Upper lobe of left lung (tissue), 6 donors: ENCODE data around the gene FTO. TPM values are rescaled to one million over a fixed set of nuclear protein-coding genes. Genes with fewer than 3 reads are reported as not detected.

Experiments used
- ATAC-seq, 2 donors: fragments of 200-7000 bp; cut with Tn5 transposase; one replicate each; pipeline ENCODE4 v1.9.1; 2022; ENCODE audit warnings: mild to moderate bottlenecking in 2 of 2, moderate library complexity in 2 of 2; ENCODE audit not compliant: low FRiP score in 2 of 2
- DNase-seq, 2 donors: peaks; one replicate each; pipeline ENCODE4 v3.0.0-alpha.2; 2019 to 2020
- H3K27ac ChIP-seq, 4 donors: fragments of 200-600 bp; sonication (generic); one replicate each; pipeline ENCODE4 v1.5.1; 2016 to 2019
- H3K27me3 ChIP-seq, 4 donors: fragments of 200-600 bp; sonication (generic); one replicate each; pipeline ENCODE4 v1.5.1; 2017 to 2019
- H3K36me3 ChIP-seq, 4 donors: fragments of 200-600 bp; sonication (generic); one replicate each; pipeline ENCODE4 v1.5.1; 2016 to 2019
- H3K4me1 ChIP-seq, 4 donors: fragments of 200-600 bp; sonication (generic); one replicate each; pipeline ENCODE4 v1.5.1; 2018 to 2019
- H3K4me3 ChIP-seq, 4 donors: fragments of 200-600 bp; sonication (generic); one replicate each; pipeline ENCODE4 v1.5.1; 2017 to 2019; ENCODE audit warnings: mild to moderate bottlenecking in 2 of 4, moderate library complexity in 1 of 4
- H3K9me3 ChIP-seq, 4 donors: fragments of 200-600 bp; sonication (generic); one replicate each; pipeline ENCODE4 v1.5.1; 2018 to 2019
- CTCF ChIP-seq, 6 experiments: fragments of 450-650 bp in 4 of 6; fragments of 200-600 bp in 2 of 6; sonication (generic) in 2 of 6; IDR thresholded peaks; one replicate each; pipeline ENCODE4 v1.5.1; 2016 to 2019; ENCODE audit warnings: antibody characterized with exemption in 6 of 6
- EP300 ChIP-seq, 4 donors: sonication (generic); formaldehyde crosslinking; IDR thresholded peaks; one replicate each; pipeline ENCODE4 v1.5.1; 2017; ENCODE audit warnings: antibody characterized with exemption in 4 of 4, control low read depth in 2 of 4
- POLR2A ChIP-seq, 4 donors: fragments of 450-650 bp; IDR thresholded peaks; one replicate each; pipeline ENCODE4 v1.5.1; 2016 to 2017; ENCODE audit warnings: antibody characterized with exemption in 4 of 4, mild to moderate bottlenecking in 2 of 4
- POLR2AphosphoS5 ChIP-seq, 2 donors: sonication (generic); formaldehyde crosslinking; IDR thresholded peaks; one replicate each; pipeline ENCODE4 v1.5.1; 2017; ENCODE audit warnings: antibody characterized with exemption in 2 of 2
- WGBS, 2 donors: methylation state at CpG; one replicate each; pipeline ENCODE4 v1.1.5; 2017 to 2018; 5-methylcytosine and 5-hydroxymethylcytosine counted together
- total RNA-seq, 6 donors: library from RNA; depleted of rRNA in 4 of 6; stranded (reverse); fragments of >200 nt in 4 of 6; gene quantifications; one replicate each; pipeline versions ENCODE4 v1.1.0 to v1.2.1, GENCODE V29; 2016 to 2021
- donor health status: DM: no; HTN: no; CAD: no; lungs with moderate emphysema.
- donor health status: DM: no; HTN: yes; CAD: no; lungs with severe emphysema.

The FTO gene
- total RNA-seq, 6 donors from 2014 or later, result 62.9 to 114 (median 75.4) TPM

- H3K9me3 ChIP-seq, result no peaks in the 10 kb centered on the region
- WGBS, 2 donors, result 69 to 81% methylated on average over 2 of the region's 2 CpGs
- ATAC-seq (peak in 1 of 2 donors; percentile 65), DNase-seq (no peak)
- TF ChIP-seq CTCF (IDR thresholded peaks at IDR 0.05), result no peak
- no peak for TF ChIP-seq POLR2AphosphoS5 (IDR thresholded peaks at IDR 0.05)
- TF ChIP-seq EP300 (IDR thresholded peaks at IDR 0.05), result no peak
- TF ChIP-seq POLR2A (IDR thresholded peaks at IDR 0.05), result no peak
- H3K27ac ChIP-seq, result peak overlapping the region; percentile 40 to 76 (median 64)
- peaks cover 10 to 16% (median 12%) of the 10 kb centered on the region in 4 donors for H3K4me1 ChIP-seq
- no peak overlapping the region for H3K4me3 ChIP-seq
- no peaks in the 10 kb centered on the region for H3K27me3 ChIP-seq
- no peaks in the 10 kb centered on the region for H3K36me3 ChIP-seq
These were observed 161.0 kb downstream of the FTO start for GRCh38 chr16:53864819-53865493.

GRCh38 chr16:53865494-53865863, 161.5 kb downstream of the FTO start:
- H3K27ac ChIP-seq, result peak overlapping the region; percentile 40 to 76 (median 64)
- TF ChIP-seq POLR2A (IDR thresholded peaks at IDR 0.05) (no peak), POLR2AphosphoS5 (IDR thresholded peaks at IDR 0.05) (no peak), CTCF (IDR thresholded peaks at IDR 0.05) (no peak), EP300 (IDR thresholded peaks at IDR 0.05) (no peak)

GRCh38 chr16:53866520-53866919, 162.6 kb downstream of the FTO start:
- ATAC-seq (no peak), DNase-seq (no peak)
- TF ChIP-seq EP300 (IDR thresholded peaks at IDR 0.05), result no peak
- no peak for TF ChIP-seq CTCF (IDR thresholded peaks at IDR 0.05)
- no peak for TF ChIP-seq POLR2AphosphoS5 (IDR thresholded peaks at IDR 0.05)
- no peak for TF ChIP-seq POLR2A (IDR thresholded peaks at IDR 0.05)
- H3K36me3 ChIP-seq, result no peaks in the 10 kb centered on the region
- no peaks in the 10 kb centered on the region for H3K9me3 ChIP-seq
- no peak overlapping the region for H3K4me3 ChIP-seq
- 97 to 100% methylated on average over 1 of the region's 1 CpG for WGBS, 2 donors
- no peaks in the 10 kb centered on the region for H3K27me3 ChIP-seq
- no peak overlapping the region for H3K27ac ChIP-seq
- peaks cover 10 to 16% (median 12%) of the 10 kb centered on the region in 4 donors for H3K4me1 ChIP-seq

More at GRCh38 chr16:53865494-53865863, 161.5 kb downstream of the FTO start:
- Histone ChIP-seq H3K4me1 (peaks cover 10 to 16% (median 12%) of the 10 kb centered on the region in 4 donors), H3K4me3 (no peak overlapping the region), H3K27me3 (no peaks in the 10 kb centered on the region), H3K9me3 (no peaks in the 10 kb centered on the region), H3K36me3 (no peaks in the 10 kb centered on the region)
- ATAC-seq (peak in 1 of 2 donors; percentile 80), DNase-seq (no peak)
- WGBS, 2 donors, result 14 to 22% methylated on average over 1 of the region's 1 CpG

GRCh38 chr16:53870831-53871230, 166.9 kb downstream of the FTO start:
- 97 to 100% methylated on average over 1 of the region's 1 CpG for WGBS, 2 donors
- no peak for DNase-seq

More at GRCh38 chr16:53870831-53871230, 166.9 kb downstream of the FTO start:
- no peaks in the 10 kb centered on the region for H3K27me3 ChIP-seq
- TF ChIP-seq POLR2AphosphoS5 (IDR thresholded peaks at IDR 0.05) (no peak), EP300 (IDR thresholded peaks at IDR 0.05) (no peak), CTCF (IDR thresholded peaks at IDR 0.05) (no peak), POLR2A (IDR thresholded peaks at IDR 0.05) (no peak)
- H3K4me3 ChIP-seq, result no peak overlapping the region
- no peak for ATAC-seq
- H3K27ac ChIP-seq, result no peak overlapping the region
- peaks cover 0 to 7% (median 0%) of the 10 kb centered on the region in 4 donors for H3K36me3 ChIP-seq
- H3K4me1 ChIP-seq, result peaks cover 0 to 4% (median 2%) of the 10 kb centered on the region in 4 donors
- no peaks in the 10 kb centered on the region for H3K9me3 ChIP-seq
